Activated naive CD4-positive, alpha-beta T cell treated with anti-CD3 and anti-CD28 coated beads, Interleukin-2, amount 50 U/mL, for 72 hours (primary cell): ENCODE data around the gene INTS7. TPM values are rescaled to one million over a fixed set of nuclear protein-coding genes. Genes with fewer than 3 reads are reported as not detected.
"Not testable (repeated sequence)": the region's sequence is repeated elsewhere in the genome, so short reads cannot be mapped to it uniquely, and the experiment has no call there.

Experiments used
- ATAC-seq, 2 donors: fragments of 150-1000 bp; cut with Tn5 transposase; 2 replicates each; pipeline ENCODE4 v1.10.0; 2021; ENCODE audit warnings: mild to moderate bottlenecking in 2 of 2, moderate library complexity in 2 of 2
- DNase-seq, 2 donors: peaks; one replicate each; pipeline ENCODE4 v3.0.0; 2021 to 2022; ENCODE audit warnings: low spot score in 2 of 2
- H3K27ac Mint-ChIP-seq, 2 donors: one replicate each; pipeline ENCODE4 v1.8.0; 2022; ENCODE audit warnings: mild to moderate bottlenecking in 2 of 2, mixed read lengths in 2 of 2
- H3K36me3 Mint-ChIP-seq, 2 donors: one replicate each; pipeline ENCODE4 v1.8.0; 2022; ENCODE audit warnings: mixed read lengths in 2 of 2
- H3K9me3 Mint-ChIP-seq, 2 donors: one replicate each; pipeline ENCODE4 v1.8.0; 2022; ENCODE audit warnings: mixed read lengths in 2 of 2
- total RNA-seq, 2 donors: library from RNA; stranded (reverse); gene quantifications; one replicate each; pipeline ENCODE4 v1.2.3, GENCODE V29; 2022

Gene INTS7
- total RNA-seq, 2 donors from 2014 or later = 27.6 to 28.7 TPM

DNA sequence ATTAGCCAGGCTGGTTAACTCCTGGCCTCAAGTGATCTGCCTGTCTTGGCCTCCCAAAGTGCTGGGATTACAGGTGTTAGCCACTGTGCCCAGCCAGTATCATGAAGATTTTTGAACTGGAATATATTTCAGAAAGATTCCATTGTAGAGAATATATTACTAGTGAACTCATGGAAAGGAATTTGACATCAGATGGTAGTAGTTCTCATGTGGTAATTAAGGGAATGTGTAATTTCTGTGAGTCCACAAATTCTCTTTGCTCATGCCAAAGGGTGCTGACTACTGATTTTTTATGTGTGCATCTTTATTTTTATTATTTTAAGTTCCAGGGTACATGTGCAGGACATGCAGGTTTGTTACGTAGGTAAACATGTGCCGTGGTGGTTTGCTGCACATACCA lies 10.6 kb upstream of the INTS7 start:
- H3K27ac Mint-ChIP-seq = no peak overlapping the region
- no peak for ATAC-seq
- DNase-seq = no peak
- no peaks in the 10 kb centered on the region for H3K9me3 Mint-ChIP-seq
- H3K36me3 Mint-ChIP-seq = peaks cover 36 to 42% of the 10 kb centered on the region in 2 donors

DNA sequence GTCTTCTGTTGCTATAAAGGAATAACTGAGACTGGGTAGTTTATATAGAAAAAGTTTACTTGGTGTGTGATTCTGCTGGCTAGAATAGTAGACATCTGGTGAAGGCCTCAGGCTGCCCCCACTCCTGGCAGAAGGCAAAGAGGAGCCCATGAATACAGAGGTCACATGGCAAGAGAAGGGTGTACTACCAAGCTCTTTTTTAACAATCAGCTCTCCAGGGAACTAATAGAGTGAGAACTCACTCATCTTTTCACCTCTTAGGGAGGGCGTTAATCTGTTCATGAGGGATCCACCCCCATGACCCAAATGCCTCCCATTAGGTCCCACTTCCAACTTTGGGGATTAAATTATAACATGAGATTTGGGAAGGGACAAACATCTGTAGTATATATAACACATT lies 9.5 kb upstream of the INTS7 start:
- DNase-seq (no peak), ATAC-seq (no peak)
- no peaks in the 10 kb centered on the region for H3K9me3 Mint-ChIP-seq
- no peak overlapping the region for H3K27ac Mint-ChIP-seq
- peaks cover 35 to 41% of the 10 kb centered on the region in 2 donors for H3K36me3 Mint-ChIP-seq

DNA sequence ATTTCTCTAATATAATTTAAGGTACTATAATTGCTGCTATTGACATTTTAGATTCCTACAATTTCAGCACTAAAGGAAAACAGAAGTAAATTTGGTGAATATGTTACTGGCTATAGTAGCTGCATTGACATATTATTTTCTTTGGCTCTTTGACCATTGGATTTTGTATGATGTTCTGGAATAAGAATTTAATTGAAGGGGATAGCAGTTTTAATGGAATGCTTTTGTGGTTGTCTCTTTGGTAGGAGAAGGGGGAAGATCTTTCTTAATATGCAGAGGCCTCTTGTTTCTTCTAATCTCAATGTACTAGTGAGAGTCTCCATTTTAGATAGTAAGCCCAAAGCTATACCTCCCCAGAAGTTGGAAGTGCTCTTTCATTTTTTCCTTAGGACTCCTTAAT lies 7.1 kb upstream of the INTS7 start:
- H3K9me3 Mint-ChIP-seq = no peaks in the 10 kb centered on the region
- ATAC-seq = no peak
- no peak overlapping the region for H3K27ac Mint-ChIP-seq
- peaks cover 44 to 53% of the 10 kb centered on the region in 2 donors for H3K36me3 Mint-ChIP-seq
- no peak for DNase-seq

DNA sequence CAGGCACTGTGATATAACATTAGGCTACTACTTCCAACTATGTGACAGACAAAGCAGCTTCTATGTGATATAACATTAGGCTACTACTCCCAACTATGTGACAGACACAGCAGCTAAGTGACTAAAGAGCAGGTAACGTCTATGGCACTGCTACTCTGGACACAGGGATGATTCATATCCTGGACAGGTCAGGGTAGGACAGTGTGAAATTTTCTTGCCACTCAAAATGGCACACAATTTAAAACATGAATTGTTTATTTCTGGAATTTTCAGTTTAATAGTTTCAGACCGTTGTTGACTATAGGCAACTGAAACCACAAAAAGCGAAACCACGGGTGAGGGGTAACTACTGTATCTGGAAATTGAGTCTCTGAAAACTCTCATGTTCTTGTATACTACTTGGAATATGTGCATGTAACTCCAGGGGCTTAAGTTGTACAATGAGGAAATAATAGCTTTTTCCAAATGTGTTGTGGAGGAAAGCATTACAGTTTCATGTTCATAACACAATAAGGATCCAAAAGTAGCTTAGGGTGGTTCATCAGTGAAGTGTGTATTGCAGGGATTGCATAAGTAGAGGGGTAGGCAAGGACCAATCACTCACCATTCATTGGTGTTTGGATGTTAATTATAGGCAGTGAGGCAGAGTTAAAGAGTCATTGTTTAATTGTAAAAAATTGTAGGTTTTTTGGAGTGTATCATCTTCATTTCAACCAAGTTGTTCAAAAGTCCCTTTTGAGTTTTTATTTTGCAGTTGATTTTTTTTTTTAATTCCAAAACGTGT lies 5.5 kb upstream of the INTS7 start:
- ATAC-seq (peak in 1 of 2 donors; percentile 42), DNase-seq (no peak)
- Mint-ChIP-seq H3K27ac (no peak overlapping the region), H3K9me3 (no peaks in the 10 kb centered on the region), H3K36me3 (peaks cover 46 to 62% of the 10 kb centered on the region in 2 donors)

DNA sequence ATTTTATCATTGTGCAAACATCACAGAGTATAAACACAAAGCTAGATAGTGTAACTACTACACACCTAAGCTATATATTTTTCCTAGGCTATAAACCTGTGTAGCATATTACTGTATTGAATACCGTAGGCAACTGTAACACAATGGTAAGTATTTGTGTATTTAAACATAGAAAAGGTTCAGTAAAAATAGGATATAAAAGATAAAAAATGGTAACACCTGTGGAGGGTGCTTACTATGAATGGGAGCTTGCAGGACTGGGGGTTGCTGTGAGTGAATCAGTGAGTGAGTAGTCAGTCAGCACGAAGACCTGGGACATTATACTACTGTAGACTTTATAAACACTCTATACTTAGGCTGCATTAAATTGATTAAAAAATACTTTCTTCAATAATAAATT lies 4.3 kb upstream of the INTS7 start:
- H3K36me3 Mint-ChIP-seq = peaks cover 42 to 54% of the 10 kb centered on the region in 2 donors
- no peak for DNase-seq
- no peaks in the 10 kb centered on the region for H3K9me3 Mint-ChIP-seq
- no peak overlapping the region for H3K27ac Mint-ChIP-seq
- ATAC-seq = no peak

DNA sequence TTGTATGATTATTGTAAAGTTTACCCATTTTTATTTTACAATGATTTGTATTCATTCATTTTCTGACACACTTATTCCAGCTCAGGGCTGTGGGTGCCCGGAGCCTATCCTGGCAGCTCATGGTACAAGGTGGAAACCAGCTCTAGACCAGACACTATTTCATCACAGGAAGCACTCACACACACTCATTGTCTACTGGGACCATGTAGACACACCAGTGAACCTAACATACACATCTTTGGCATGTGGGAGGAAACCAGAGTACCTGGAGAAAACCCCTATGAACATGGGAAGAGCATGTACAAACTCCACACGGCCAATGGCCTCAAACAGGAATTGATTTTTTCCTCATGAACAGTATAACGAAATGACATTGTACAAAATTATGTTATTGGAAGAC lies 2.5 kb upstream of the INTS7 start:
- peaks cover 43 to 62% of the 10 kb centered on the region in 2 donors for H3K36me3 Mint-ChIP-seq
- DNase-seq (no peak), ATAC-seq (no peak)
- H3K9me3 Mint-ChIP-seq = peaks cover 0 to 2% of the 10 kb centered on the region in 2 donors
- H3K27ac Mint-ChIP-seq = no peak overlapping the region

DNA sequence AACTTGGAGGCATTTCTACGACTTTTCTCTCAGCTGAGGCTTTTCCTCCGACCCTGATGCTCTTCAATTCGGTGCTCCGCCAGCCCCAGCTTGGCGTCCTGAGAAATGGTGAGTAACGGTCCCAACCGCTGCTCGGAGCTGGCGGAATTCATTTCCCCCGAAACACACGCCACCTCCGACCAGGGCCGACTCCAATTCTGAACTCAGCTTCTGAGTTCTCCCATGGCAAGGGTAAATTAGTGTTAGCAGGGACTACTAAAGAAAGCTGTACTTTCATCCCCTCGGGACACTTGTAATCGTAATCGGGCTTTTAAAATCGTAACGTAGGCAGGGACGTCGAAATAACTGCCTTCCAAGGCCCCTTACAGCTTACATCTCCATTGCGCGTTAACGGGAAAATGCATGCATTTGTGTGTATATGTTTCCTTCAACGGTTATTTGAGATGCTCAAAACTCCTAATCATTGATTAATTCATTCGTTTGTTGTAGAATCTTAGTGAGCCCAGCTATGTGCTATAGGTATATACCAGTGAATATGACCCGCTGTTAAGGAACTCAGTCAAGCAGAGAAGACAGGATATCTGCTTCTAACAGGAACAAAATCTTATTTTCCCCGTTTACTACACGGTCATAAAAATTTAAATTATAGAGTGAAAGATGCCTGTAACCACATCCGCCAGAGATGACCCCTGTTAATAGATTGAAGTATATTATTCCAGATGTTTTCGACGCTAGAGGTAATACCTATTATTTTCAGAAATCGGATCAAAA lies 663 bp upstream of the INTS7 start:
- peaks cover 40 to 58% of the 10 kb centered on the region in 2 donors for H3K36me3 Mint-ChIP-seq
- H3K9me3 Mint-ChIP-seq = peaks cover 0 to 4% of the 10 kb centered on the region in 2 donors

DNA sequence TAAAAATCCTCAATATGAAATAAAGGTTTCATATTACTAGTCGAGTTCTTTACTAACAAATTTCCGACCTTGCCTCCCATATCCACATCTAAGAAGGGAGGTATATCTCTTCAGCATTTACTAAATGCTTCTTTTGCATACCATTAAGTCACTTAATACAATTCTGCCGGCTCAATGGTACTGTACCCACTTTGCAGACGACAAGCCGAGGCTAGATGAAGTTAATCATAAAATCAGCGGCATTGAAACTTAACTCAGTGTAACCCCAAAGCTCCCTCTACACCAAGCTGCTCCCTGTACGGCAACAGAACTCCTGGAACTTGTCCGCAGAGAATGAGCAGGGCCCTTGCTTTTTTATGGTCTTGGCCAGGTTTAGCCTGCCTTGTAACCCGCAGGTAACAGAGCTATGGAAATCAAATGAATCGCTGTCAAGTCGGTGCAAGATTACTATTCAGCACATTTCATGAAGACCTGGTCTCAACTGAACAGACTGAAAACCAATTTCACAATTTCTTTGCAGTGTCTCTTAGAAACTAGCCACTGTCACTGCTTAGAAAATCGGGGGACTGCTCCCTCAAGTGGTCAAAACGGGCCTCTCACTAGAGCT lies 738 bp downstream of the INTS7 start:
- Mint-ChIP-seq H3K36me3 (peaks cover 33 to 51% of the 10 kb centered on the region in 2 donors), H3K9me3 (peaks cover 0 to 4% of the 10 kb centered on the region in 2 donors), H3K27ac (peak overlapping the region; percentile 81 to 97)
- DNase-seq = no peak
- peak in 1 of 2 donors; percentile 1 for ATAC-seq

More for the DNA sequence above, 663 bp upstream of the INTS7 start:
- no peak for DNase-seq
- H3K27ac Mint-ChIP-seq = peak overlapping the region; percentile 81 to 97
- ATAC-seq = peak; percentile 8 to 23

DNA sequence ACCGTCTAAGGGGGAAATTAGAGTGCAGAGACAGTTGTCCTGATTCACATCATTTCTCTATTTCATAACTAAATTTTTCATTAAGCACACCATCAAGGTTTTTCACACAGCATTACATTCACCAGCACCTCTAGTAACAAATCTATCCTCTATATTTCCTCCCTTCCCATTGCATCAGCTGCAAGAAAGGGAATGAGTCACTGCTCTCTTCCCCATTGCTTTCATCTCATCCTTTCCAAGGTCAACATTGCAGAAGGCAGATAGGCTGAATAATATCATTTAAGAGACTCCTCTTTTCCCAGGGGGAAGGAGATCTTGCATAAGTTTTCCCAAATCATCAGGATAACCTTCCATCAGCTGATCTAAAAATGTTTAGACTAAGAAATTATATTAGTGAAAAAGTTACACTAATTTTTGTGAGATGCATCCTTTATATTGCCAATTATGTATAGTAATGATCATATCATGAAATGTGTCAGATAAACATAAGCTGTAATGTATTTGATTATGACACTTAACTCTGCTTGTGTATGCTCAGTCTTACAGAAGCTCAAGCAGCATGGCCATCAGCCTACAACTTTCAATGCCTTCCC lies 4.3 kb downstream of the INTS7 start:
- DNase-seq (no peak), ATAC-seq (no peak)
- peaks cover 0 to 4% of the 10 kb centered on the region in 2 donors for H3K9me3 Mint-ChIP-seq
- H3K36me3 Mint-ChIP-seq = peaks cover 9 to 18% of the 10 kb centered on the region in 2 donors
- H3K27ac Mint-ChIP-seq = peak overlapping the region; percentile 74 to 89

DNA sequence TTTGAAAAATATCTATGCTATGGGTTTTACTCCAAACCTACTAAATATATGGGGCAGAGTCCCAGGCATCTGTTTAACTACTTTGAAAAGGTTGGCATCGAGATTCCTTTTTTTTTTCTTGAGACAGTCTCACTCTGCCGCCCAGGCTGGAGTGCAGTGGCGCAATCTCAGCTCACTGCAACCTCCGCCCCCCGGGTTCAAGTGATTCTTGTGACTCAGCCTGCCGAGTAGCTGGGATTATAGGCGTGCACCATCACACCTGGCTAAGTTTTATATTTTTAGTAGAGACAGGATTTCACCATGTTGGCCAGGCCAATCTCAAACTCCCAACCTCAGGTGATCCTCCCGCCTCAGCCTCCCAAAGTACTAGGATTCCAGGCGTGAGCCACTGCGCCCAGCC lies 7.6 kb downstream of the INTS7 start:
- H3K9me3 Mint-ChIP-seq = peaks cover 6 to 17% of the 10 kb centered on the region in 2 donors
- not testable (repeated sequence) for DNase-seq, ATAC-seq, H3K27ac Mint-ChIP-seq
- H3K36me3 Mint-ChIP-seq = peaks cover 13 to 22% of the 10 kb centered on the region in 2 donors

DNA sequence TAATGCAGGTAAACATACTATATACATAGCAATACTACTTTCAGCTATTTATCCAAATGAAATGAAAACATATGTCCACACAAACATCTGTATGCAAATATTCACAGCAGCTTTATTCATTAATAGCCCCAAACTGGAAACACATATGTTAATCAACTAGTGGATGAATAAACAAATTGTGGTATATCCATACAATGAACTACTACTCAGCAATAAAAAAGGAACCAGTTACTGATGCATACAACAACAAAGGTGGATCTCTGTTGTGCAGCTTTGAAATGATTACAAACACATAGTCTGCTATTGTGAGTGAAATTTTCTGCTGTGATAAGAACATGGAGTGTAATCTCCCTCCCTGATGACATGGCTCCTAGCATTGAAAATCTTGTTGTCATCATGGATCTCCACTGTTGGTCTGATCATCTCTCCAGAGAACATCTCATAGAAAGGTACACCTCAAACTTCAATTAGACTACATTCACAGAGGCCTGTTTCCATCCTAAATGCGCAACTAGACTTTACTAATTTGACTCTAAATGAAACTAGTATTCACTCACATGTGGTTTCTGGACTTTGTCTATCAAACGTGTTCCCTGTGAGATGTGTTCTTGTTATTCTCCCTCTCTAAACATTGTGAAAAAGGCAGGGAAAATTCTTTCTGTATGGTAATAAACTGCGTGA lies 10.7 kb downstream of the INTS7 start:
- ATAC-seq (peak; percentile 49 to 81), DNase-seq (no peak)
- Mint-ChIP-seq H3K9me3 (peaks cover 6 to 16% of the 10 kb centered on the region in 2 donors), H3K27ac (no peak overlapping the region), H3K36me3 (peaks cover 12 to 20% of the 10 kb centered on the region in 2 donors)

DNA sequence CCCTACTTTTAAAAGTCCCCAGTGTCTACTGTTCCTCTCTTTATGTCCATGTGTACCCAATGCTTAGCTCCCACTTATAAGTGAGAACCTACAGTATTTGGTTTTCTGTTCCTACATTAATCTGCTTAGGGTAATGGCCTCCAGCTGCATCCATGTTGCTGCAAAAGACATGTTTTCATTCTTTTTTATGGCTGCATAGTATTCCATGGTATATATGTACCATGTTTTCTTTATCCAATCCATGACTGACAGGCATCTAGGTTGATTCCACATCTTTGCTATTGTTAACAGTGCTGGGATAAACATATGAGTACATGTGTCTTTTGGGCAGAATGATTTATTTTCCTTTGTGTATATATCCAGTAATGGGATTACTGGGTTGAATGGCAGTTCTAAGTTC lies 12.4 kb downstream of the INTS7 start:
- not testable (repeated sequence) for DNase-seq, ATAC-seq, H3K27ac Mint-ChIP-seq
- Mint-ChIP-seq H3K36me3 (peaks cover 12 to 20% of the 10 kb centered on the region in 2 donors), H3K9me3 (peaks cover 6 to 16% of the 10 kb centered on the region in 2 donors)

DNA sequence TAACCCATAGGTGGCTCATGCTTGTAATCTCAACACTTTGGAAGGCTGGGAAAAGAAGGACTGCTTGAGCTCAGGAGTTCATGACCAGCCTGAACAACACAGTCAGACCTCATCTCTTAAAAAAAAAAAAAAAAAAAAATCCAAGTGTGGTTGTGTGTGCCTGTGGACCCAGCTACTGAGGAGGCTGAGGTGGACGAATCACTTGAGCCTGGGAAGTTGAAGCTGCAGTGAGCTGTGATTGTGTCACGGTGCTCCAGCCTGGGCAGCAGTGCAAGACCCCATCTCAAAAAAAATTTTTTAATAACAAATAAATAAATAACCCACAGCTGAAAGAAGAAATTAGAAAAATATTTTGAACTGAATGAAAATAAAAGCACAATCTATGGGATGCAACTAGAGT lies 13.8 kb downstream of the INTS7 start:
- ATAC-seq = no peak
- Mint-ChIP-seq H3K27ac (no peak overlapping the region), H3K9me3 (peaks cover 6 to 16% of the 10 kb centered on the region in 2 donors), H3K36me3 (peaks cover 12 to 24% of the 10 kb centered on the region in 2 donors)
- no peak for DNase-seq

DNA sequence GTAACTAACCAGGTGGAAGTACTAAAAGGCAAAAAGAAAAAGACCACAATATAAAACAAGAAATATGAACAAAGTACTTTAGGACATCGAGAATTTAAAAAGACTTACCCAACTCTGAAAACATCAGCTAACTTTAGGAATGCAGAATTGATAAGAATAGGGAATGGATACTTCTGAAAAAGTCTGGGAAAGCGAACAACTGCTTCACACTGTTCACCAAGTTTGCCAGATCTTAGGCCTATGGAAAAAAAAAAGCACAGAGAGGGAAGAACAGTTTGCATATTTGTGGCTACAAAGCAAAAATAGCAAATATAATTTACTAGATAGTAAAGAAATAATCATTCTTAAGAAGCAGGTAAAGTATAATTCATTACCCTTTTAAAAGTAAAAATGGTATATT lies 14.4 kb downstream of the INTS7 start:
- Mint-ChIP-seq H3K36me3 (peaks cover 12 to 27% of the 10 kb centered on the region in 2 donors), H3K27ac (no peak overlapping the region), H3K9me3 (peaks cover 6 to 16% of the 10 kb centered on the region in 2 donors)
- DNase-seq (no peak), ATAC-seq (no peak)

DNA sequence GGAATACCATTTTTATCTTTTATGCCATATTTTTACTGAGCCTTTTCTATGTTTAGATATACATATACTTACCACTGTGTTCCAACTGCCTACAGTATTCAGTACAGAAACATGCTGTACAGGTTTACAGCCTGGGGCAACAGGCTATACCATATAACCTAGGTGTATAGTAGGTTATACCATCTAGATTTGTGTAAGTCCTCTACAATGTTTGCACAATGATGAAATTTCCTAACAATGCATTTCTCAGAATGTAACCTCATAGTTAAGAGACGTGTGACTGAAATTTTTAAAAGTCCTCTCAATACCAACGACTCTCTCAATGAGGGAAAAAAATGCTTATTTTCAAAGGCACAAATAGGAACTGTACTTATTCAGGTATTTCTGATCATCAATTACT lies 21.7 kb downstream of the INTS7 start:
- H3K36me3 Mint-ChIP-seq = peaks cover 0 to 6% of the 10 kb centered on the region in 2 donors
- no peak for DNase-seq
- ATAC-seq = no peak
- H3K27ac Mint-ChIP-seq = no peak overlapping the region
- no peaks in the 10 kb centered on the region for H3K9me3 Mint-ChIP-seq
